CD8-positive, alpha-beta memory T cell (primary cell): ENCODE measurements around the gene GBF1. TPM values are rescaled to one million over a fixed set of nuclear protein-coding genes. Genes with fewer than 3 reads are reported as not detected.

Experiments used
- CTCF ChIA-PET: fragments of 350-600 bp; sonication (Branson Sonifier 250); formaldehyde crosslinking; loops from one replicate; lab custom pipeline; 2021; ENCODE audit warnings: antibody characterized with exemption; lab: Charles Lee
- POLR2A ChIA-PET: fragments of 350-600 bp; sonication (Branson Sonifier 250); formaldehyde crosslinking; loops from one replicate; lab custom pipeline; 2021; ENCODE audit warnings: antibody characterized with exemption; lab: Charles Lee
- DNase-seq, 5 donors: peaks; one replicate each; pipeline versions ENCODE4 v3.0.0 to v3.0.0-alpha.2; 2020 to 2022; ENCODE audit warnings: mixed read lengths in 1 of 5
- H3K27ac ChIP-seq: one replicate; pipeline ENCODE4 v1.7.0; 2013; ENCODE audit warnings: low read depth, mild to moderate bottlenecking, low read length, moderate library complexity
- H3K27me3 ChIP-seq: 2 replicates; pipeline ENCODE4 v1.7.0; 2013; ENCODE audit warnings: low read length, mild to moderate bottlenecking; ENCODE audit not compliant: insufficient read depth, poor library complexity, severe bottlenecking
- H3K36me3 ChIP-seq: 2 replicates; pipeline ENCODE4 v1.7.0; 2013; ENCODE audit warnings: mild to moderate bottlenecking, low read length, moderate library complexity; ENCODE audit not compliant: insufficient read depth
- H3K4me1 ChIP-seq: 2 replicates; pipeline ENCODE4 v1.7.0; 2013; ENCODE audit warnings: mild to moderate bottlenecking, low read length, moderate library complexity; ENCODE audit not compliant: insufficient read depth
- H3K4me3 ChIP-seq: 2 replicates; pipeline ENCODE4 v1.7.0; 2013; ENCODE audit warnings: mild to moderate bottlenecking, low read length
- H3K9me3 ChIP-seq: 2 replicates; pipeline ENCODE4 v1.7.0; 2013; ENCODE audit warnings: mild to moderate bottlenecking, low read length
- H3K27ac Mint-ChIP-seq, 8 donors: one replicate each; pipeline ENCODE4 v1.8.0; 2020 to 2021; ENCODE audit warnings: mixed read lengths in 8 of 8, mild to moderate bottlenecking in 6 of 8, inconsistent platforms in 3 of 8, moderate library complexity in 3 of 8
- H3K27me3 Mint-ChIP-seq, 2 donors: one replicate each; pipeline ENCODE4 v1.8.0; 2020 to 2021; ENCODE audit warnings: mixed read lengths in 2 of 2, mild to moderate bottlenecking in 1 of 2, moderate library complexity in 1 of 2
- H3K36me3 Mint-ChIP-seq, 3 donors: one replicate each; pipeline ENCODE4 v1.8.0; 2020 to 2021; ENCODE audit warnings: mixed read lengths in 3 of 3, inconsistent platforms in 1 of 3, mild to moderate bottlenecking in 1 of 3
- H3K4me1 Mint-ChIP-seq, 3 donors: one replicate each; pipeline ENCODE4 v1.8.0; 2020 to 2021; ENCODE audit warnings: mixed read lengths in 3 of 3, inconsistent platforms in 1 of 3, mild to moderate bottlenecking in 1 of 3
- H3K4me3 Mint-ChIP-seq, 7 donors: one replicate each; pipeline ENCODE4 v1.8.0; 2020 to 2021; ENCODE audit warnings: mixed read lengths in 7 of 7, mild to moderate bottlenecking in 6 of 7, moderate library complexity in 4 of 7, inconsistent platforms in 2 of 7
- H3K9me3 Mint-ChIP-seq, 5 donors: one replicate each; pipeline ENCODE4 v1.8.0; 2020 to 2022; ENCODE audit warnings: mixed read lengths in 5 of 5, mild to moderate bottlenecking in 3 of 5, moderate library complexity in 2 of 5, inconsistent platforms in 1 of 5
- polyA plus RNA-seq: library from polyadenylated mRNA; unstranded; fragments of 300-500 nt; fragmentation: Illumina TruSeq; gene quantifications from one replicate; pipeline ENCODE4 v1.2.3, GENCODE V29; 2021
- total RNA-seq, 2 experiments: library from RNA; stranded (reverse); gene quantifications; one replicate each; pipeline ENCODE4 v1.2.3, GENCODE V29; 2021

Gene GBF1
- total and polyA plus RNA-seq, 3 experiments from 2014 or later, result 21.6 to 39.2 (median 38.7) TPM

DNA sequence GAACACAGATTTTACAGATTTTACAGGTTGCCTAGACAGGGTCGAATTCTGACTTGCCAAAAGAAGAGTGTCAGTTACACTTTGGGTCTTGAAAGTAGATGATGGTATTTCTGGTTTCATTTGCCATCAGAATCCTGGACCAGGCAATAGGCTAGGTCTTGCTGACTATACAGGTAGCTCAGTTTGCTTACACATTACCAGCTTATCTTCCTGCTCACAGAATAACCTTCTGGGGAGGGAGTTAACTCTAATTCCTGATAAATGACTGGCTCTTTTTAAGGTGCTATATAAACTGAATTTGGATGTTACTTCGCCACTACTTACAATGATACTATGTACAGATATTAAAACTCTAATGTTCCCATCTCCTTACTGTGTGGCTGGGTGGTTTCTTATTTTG lies 39.8 kb downstream of the GBF1 start:
- Mint-ChIP-seq H3K27me3 (no peaks in the 10 kb centered on the region), H3K4me1 (peaks cover 33 to 70% (median 64%) of the 10 kb centered on the region in 3 donors), H3K36me3 (peaks cover 0 to 46% (median 5%) of the 10 kb centered on the region in 3 donors), H3K27ac (peak overlapping the region in 3 of 8 donors; percentile 0 to 50 (median 47)), H3K4me3 (no peak overlapping the region), H3K9me3 (no peaks in the 10 kb centered on the region)
- H3K27me3 ChIP-seq, result no peaks in the 10 kb centered on the region
- DNase-seq, result no peak
- H3K4me3 ChIP-seq, result no peak overlapping the region
- no peak overlapping the region for H3K27ac ChIP-seq
- peaks cover 32% of the 10 kb centered on the region for H3K4me1 ChIP-seq
- CTCF ChIA-PET, result no interaction called here
- POLR2A ChIA-PET, result no interaction called here
- no peaks in the 10 kb centered on the region for H3K36me3 ChIP-seq
- no peaks in the 10 kb centered on the region for H3K9me3 ChIP-seq

DNA sequence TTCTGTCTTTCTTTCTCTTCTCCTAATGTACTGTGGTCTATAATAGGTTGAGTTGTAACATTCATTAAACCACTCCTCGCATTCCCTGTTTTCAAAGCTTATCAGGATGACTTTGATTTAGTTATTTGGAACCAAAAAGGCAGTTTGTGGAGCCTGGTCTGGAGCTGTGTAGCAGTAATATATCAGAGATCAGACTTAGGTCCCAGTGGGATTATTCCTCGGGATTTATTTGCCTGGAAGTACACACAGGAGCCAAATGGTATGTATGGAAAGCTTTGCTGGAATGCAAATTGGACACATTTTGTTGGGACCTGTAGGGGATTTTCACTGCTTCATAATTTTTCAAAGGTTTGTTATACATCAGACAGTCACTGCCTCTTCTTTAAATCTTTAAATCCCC lies 40.9 kb downstream of the GBF1 start:
- CTCF ChIA-PET, result no interaction called here
- no peaks in the 10 kb centered on the region for H3K36me3 ChIP-seq
- H3K27ac ChIP-seq, result no peak overlapping the region
- no peak overlapping the region for H3K27ac Mint-ChIP-seq
- H3K4me1 ChIP-seq, result peaks cover 22% of the 10 kb centered on the region
- H3K27me3 ChIP-seq, result no peaks in the 10 kb centered on the region
- no peaks in the 10 kb centered on the region for H3K27me3 Mint-ChIP-seq
- no peaks in the 10 kb centered on the region for H3K9me3 ChIP-seq
- H3K4me3 Mint-ChIP-seq, result no peak overlapping the region
- no peaks in the 10 kb centered on the region for H3K9me3 Mint-ChIP-seq
- DNase-seq, result no peak
- peaks cover 29 to 65% (median 59%) of the 10 kb centered on the region in 3 donors for H3K4me1 Mint-ChIP-seq
- POLR2A ChIA-PET, result no interaction called here
- no peak overlapping the region for H3K4me3 ChIP-seq
- H3K36me3 Mint-ChIP-seq, result peaks cover 0 to 46% (median 5%) of the 10 kb centered on the region in 3 donors

DNA sequence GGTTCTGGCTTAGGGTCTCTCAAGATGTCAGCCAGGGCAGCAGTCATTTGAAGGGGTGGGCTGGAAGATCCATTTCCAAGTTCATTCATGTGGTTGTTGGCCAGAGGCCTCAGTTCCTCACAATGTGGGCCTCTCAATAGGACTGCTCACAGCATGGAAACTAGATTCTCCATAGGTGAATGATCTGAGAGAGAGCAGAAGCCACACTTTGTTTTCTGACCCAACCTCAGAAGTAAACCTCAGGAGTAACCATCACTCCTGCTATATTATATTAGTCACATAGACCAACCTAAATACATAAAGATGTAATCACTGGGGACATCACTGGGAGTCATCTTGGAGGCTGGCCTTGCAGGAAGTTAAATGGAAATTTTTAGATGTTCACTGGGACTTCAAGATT lies 42.2 kb downstream of the GBF1 start:
- peaks cover 32 to 67% (median 58%) of the 10 kb centered on the region in 3 donors for H3K4me1 Mint-ChIP-seq
- Histone ChIP-seq H3K36me3 (no peaks in the 10 kb centered on the region), H3K4me1 (peaks cover 18% of the 10 kb centered on the region), H3K9me3 (no peaks in the 10 kb centered on the region), H3K27ac (no peak overlapping the region), H3K27me3 (no peaks in the 10 kb centered on the region), H3K4me3 (no peak overlapping the region)
- CTCF ChIA-PET, result no interaction called here
- H3K36me3 Mint-ChIP-seq, result peaks cover 0 to 48% (median 5%) of the 10 kb centered on the region in 3 donors
- no peak for DNase-seq
- H3K4me3 Mint-ChIP-seq, result no peak overlapping the region
- POLR2A ChIA-PET, result no interaction called here
- H3K9me3 Mint-ChIP-seq, result no peaks in the 10 kb centered on the region
- H3K27ac Mint-ChIP-seq, result no peak overlapping the region
- H3K27me3 Mint-ChIP-seq, result no peaks in the 10 kb centered on the region

DNA sequence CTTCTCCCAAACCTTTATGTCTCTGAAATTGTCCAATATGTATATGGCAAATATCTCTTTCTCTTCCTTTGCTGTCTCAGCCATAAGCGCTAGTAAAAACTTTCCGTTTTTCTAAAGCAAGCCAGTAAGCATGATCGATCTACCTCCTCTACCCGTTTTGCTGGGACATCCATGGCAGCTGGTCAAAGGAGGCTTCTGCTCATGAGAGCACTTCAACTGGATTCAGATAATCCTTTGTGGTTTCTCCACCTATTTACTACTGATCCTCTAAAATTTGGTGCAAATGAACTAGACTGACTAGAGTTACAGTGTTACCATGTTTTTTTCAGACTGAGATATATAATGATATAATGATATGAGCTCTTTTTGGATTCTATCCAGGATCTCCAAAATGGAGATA lies 42.7 kb downstream of the GBF1 start:
- POLR2A ChIA-PET, result no interaction called here
- no peak overlapping the region for H3K4me3 Mint-ChIP-seq
- no peak overlapping the region for H3K27ac Mint-ChIP-seq

DNA sequence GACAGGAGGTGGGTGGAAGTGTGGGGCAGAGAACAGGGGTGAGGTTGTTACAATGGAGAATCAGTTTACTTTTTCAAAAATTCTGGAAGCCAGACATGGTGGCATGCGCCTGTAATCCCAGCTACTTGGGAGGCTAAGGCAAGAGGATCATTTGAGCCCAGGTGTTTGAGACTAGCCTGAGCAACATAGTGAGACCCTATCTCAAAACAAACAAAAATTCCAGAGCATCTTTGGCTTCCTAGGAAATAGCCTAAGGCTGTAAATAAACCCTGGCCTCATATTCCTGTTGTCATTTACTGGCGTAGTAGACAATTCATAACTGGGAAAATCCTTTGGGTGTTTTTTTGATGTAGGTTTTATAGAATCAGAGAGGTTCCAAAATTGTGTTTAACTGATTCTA lies 44.0 kb downstream of the GBF1 start:
- H3K36me3 Mint-ChIP-seq, result peaks cover 0 to 44% (median 5%) of the 10 kb centered on the region in 3 donors
- H3K36me3 ChIP-seq, result no peaks in the 10 kb centered on the region
- H3K9me3 ChIP-seq, result no peaks in the 10 kb centered on the region
- peaks cover 1% of the 10 kb centered on the region for H3K4me1 ChIP-seq
- no peaks in the 10 kb centered on the region for H3K27me3 Mint-ChIP-seq
- no peak overlapping the region for H3K27ac ChIP-seq
- no peaks in the 10 kb centered on the region for H3K9me3 Mint-ChIP-seq
- H3K4me3 Mint-ChIP-seq, result no peak overlapping the region
- H3K27me3 ChIP-seq, result no peaks in the 10 kb centered on the region
- no peak for DNase-seq
- H3K4me1 Mint-ChIP-seq, result peaks cover 16 to 51% (median 41%) of the 10 kb centered on the region in 3 donors
- H3K27ac Mint-ChIP-seq, result peak overlapping the region in 3 of 8 donors; percentile 33 to 72 (median 36)
- CTCF ChIA-PET, result no interaction called here
- no peak overlapping the region for H3K4me3 ChIP-seq
- POLR2A ChIA-PET, result no interaction called here

More for the DNA sequence above, 42.7 kb downstream of the GBF1 start:
- Histone ChIP-seq H3K36me3 (no peaks in the 10 kb centered on the region), H3K27ac (no peak overlapping the region), H3K4me3 (no peak overlapping the region), H3K9me3 (no peaks in the 10 kb centered on the region), H3K4me1 (peaks cover 13% of the 10 kb centered on the region), H3K27me3 (no peaks in the 10 kb centered on the region)
- no peak for DNase-seq
- Mint-ChIP-seq H3K36me3 (peaks cover 0 to 47% (median 5%) of the 10 kb centered on the region in 3 donors), H3K9me3 (no peaks in the 10 kb centered on the region), H3K27me3 (no peaks in the 10 kb centered on the region), H3K4me1 (peaks cover 29 to 64% (median 54%) of the 10 kb centered on the region in 3 donors)
- CTCF ChIA-PET, result no interaction called here

DNA sequence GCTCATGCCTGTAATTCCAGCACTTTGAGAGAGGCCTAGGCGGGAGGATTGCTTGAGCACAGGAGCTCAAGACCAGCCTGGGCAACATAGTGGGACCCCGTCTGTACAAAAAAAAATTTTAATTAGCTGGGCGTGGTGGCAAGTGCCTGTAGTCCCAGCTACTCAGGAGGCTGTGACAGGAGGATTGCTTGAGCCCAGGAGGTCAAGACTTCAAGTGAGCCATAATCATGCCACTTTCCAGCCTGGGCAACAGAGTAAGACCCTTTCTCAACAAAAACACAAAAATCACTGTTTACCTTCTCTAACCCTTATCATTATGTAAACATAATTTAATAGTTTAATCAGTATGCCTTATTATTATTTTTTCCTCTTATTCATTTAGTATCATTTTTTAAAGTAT lies 44.5 kb downstream of the GBF1 start:
- H3K9me3 ChIP-seq, result no peaks in the 10 kb centered on the region
- H3K4me3 Mint-ChIP-seq, result no peak overlapping the region
- H3K27ac Mint-ChIP-seq, result peak overlapping the region in 2 of 8 donors; percentile 33 to 36
- H3K4me1 ChIP-seq, result no peaks in the 10 kb centered on the region
- no peak overlapping the region for H3K27ac ChIP-seq
- H3K36me3 Mint-ChIP-seq, result peaks cover 0 to 45% (median 6%) of the 10 kb centered on the region in 3 donors
- H3K27me3 ChIP-seq, result no peaks in the 10 kb centered on the region
- no peaks in the 10 kb centered on the region for H3K36me3 ChIP-seq
- ChIA-PET POLR2A (no interaction called here), CTCF (interaction anchor here (1.1 kb wide), 1 partner anchor 12 kb away, joined by 3 read pairs; no protein-coding TSS in a partner anchor)
- H3K27me3 Mint-ChIP-seq, result no peaks in the 10 kb centered on the region
- DNase-seq, result no peak
- H3K4me3 ChIP-seq, result no peak overlapping the region
- no peaks in the 10 kb centered on the region for H3K9me3 Mint-ChIP-seq
- peaks cover 15 to 50% (median 36%) of the 10 kb centered on the region in 3 donors for H3K4me1 Mint-ChIP-seq

DNA sequence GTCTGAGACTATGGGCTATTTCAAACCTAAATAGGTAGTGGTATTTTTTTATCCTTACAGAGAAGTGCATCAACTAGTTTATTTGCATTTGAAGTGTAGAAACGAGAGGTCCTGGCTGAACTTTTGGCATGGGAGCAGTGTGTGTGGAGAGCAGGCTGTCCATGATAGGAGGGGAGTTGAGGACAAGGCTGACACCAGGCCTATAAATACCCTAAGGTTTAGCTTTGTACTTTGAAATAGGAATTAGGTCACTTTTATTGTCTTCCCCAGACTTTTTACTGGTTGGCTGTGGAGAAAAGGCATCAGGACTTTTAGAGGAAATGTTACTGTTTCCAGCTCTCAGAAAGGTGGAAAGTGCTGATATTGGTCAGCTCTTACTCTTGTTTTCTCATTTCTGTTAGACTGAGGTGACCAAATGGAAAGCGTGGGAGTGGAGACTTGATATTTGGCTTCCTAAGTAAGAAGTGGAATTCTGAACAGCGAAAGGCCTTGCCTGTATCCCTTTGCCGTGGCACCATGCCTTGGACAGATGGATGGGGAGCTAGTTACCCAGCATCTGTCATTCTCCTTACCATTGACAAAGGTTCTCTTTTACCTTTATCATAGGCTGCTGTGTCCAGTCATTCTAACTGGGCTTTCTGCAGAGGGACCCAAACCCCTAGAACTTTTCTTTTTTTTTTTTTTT lies 46.0 kb downstream of the GBF1 start:
- Mint-ChIP-seq H3K4me3 (no peak overlapping the region), H3K4me1 (peaks cover 15 to 38% (median 20%) of the 10 kb centered on the region in 3 donors), H3K27me3 (no peaks in the 10 kb centered on the region), H3K27ac (peak overlapping the region in 4 of 8 donors; percentile 3 to 57 (median 42)), H3K9me3 (no peaks in the 10 kb centered on the region), H3K36me3 (peaks cover 0 to 37% (median 9%) of the 10 kb centered on the region in 3 donors)
- no peak overlapping the region for H3K4me3 ChIP-seq
- no peaks in the 10 kb centered on the region for H3K27me3 ChIP-seq
- no peaks in the 10 kb centered on the region for H3K4me1 ChIP-seq
- H3K36me3 ChIP-seq, result no peaks in the 10 kb centered on the region
- no peak for DNase-seq
- CTCF ChIA-PET, result no interaction called here
- no peak overlapping the region for H3K27ac ChIP-seq
- H3K9me3 ChIP-seq, result no peaks in the 10 kb centered on the region
- POLR2A ChIA-PET, result no interaction called here

DNA sequence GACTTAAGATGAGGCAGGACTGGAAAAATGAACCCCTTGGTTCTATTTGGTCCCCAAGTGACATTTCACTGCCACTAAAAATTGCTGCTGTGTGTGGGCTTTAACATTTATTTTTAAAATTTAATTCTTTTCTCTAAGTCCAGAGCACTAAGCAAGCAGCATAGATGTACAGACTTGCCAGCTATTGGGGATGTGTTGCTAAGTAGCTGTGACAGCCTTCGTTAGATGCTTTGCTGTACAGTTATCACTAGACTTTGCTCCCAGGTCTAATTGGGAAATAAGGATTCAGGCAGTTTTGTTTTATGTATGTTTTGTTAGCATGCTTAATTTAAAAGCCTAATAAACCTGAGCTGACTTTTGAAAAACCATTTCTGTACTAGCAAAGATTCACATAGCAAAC lies 51.8 kb downstream of the GBF1 start:
- POLR2A ChIA-PET, result no interaction called here

More for the DNA sequence above, 51.8 kb downstream of the GBF1 start:
- Histone ChIP-seq H3K27me3 (no peaks in the 10 kb centered on the region), H3K4me3 (no peak overlapping the region), H3K9me3 (no peaks in the 10 kb centered on the region), H3K36me3 (no peaks in the 10 kb centered on the region), H3K4me1 (no peaks in the 10 kb centered on the region), H3K27ac (no peak overlapping the region)
- Mint-ChIP-seq H3K27me3 (no peaks in the 10 kb centered on the region), H3K4me3 (no peak overlapping the region), H3K36me3 (peaks cover 0 to 17% (median 4%) of the 10 kb centered on the region in 3 donors), H3K4me1 (peaks cover 18 to 35% (median 28%) of the 10 kb centered on the region in 3 donors), H3K27ac (no peak overlapping the region), H3K9me3 (no peaks in the 10 kb centered on the region)
- no peak for DNase-seq
- CTCF ChIA-PET, result no interaction called here
